Breast epithelium (tissue), 4 donors: ENCODE results near the gene MAP3K7CL. TPM values are rescaled to one million over a fixed set of nuclear protein-coding genes. Genes with fewer than 3 reads are reported as not detected.

Experiments
- DNase-seq, 2 donors: peaks; one replicate each; pipeline ENCODE4 v3.0.0-alpha.2; 2019; ENCODE audit warnings: low spot score in 2 of 2
- H3K27ac ChIP-seq, 2 donors: fragments of 200-600 bp; sonication (generic) in 1 of 2; one replicate each; pipeline ENCODE4 v1.5.1; 2016 to 2019; ENCODE audit warnings: mild to moderate bottlenecking in 1 of 2
- H3K27me3 ChIP-seq, 2 donors: fragments of 200-600 bp; sonication (generic) in 1 of 2; one replicate each; pipeline versions ENCODE4 v1.5.1 to v1.6.0; 2017 to 2019; ENCODE audit warnings: control low read depth in 1 of 2, mild to moderate bottlenecking in 1 of 2
- H3K36me3 ChIP-seq: fragments of 200-600 bp; one replicate; pipeline ENCODE4 v1.5.1; 2019
- H3K4me1 ChIP-seq, 2 donors: fragments of 200-600 bp; sonication (generic); one replicate each; pipeline ENCODE4 v1.5.1; 2016 to 2019; ENCODE audit warnings: control low read depth in 1 of 2
- H3K4me3 ChIP-seq, 3 donors: fragments of 200-600 bp; sonication (generic); 1 replicate in 2 of 3; 2 replicates in 1 of 3; pipeline ENCODE4 v1.5.1; 2016 to 2019; ENCODE audit warnings: mild to moderate bottlenecking in 3 of 3, moderate library complexity in 2 of 3
- H3K9me3 ChIP-seq, 2 donors: fragments of 200-600 bp; sonication (generic) in 1 of 2; one replicate each; pipeline ENCODE4 v1.5.1; 2016 to 2019; ENCODE audit warnings: control low read depth in 1 of 2
- CTCF ChIP-seq, 3 donors: fragments of 450-650 bp; IDR thresholded peaks; one replicate each; pipeline ENCODE4 v1.5.1; 2016 to 2017; ENCODE audit warnings: antibody characterized with exemption in 3 of 3, mild to moderate bottlenecking in 3 of 3, moderate library complexity in 3 of 3
- POLR2A ChIP-seq: fragments of 450-650 bp; IDR thresholded peaks from one replicate; pipeline ENCODE4 v1.6.1; 2016; ENCODE audit warnings: antibody characterized with exemption, mild to moderate bottlenecking, moderate library complexity
- POLR2AphosphoS5 ChIP-seq, 3 donors: sonication (generic); formaldehyde crosslinking; IDR thresholded peaks; one replicate each; pipeline ENCODE4 v1.6.1; 2017; ENCODE audit warnings: antibody characterized with exemption in 3 of 3
- intact Hi-C: fragments of 100-400 bp; cut with DNase I; formaldehyde crosslinking; loops from one replicate; pipeline ENCODE4 v1.15.1; 2023; ENCODE audit warnings: low total_unique reads
- total RNA-seq, 3 donors: library from RNA; depleted of rRNA; stranded (reverse); fragments of >200 nt; gene quantifications; one replicate each; pipeline ENCODE4 v1.1.0, GENCODE V29; 2016

The MAP3K7CL gene
- total RNA-seq, 3 donors from 2014 or later: 1.8 to 8.5 (median 7.5) TPM

- H3K27me3 ChIP-seq: no peaks in the 10 kb centered on the region
- H3K9me3 ChIP-seq: no peaks in the 10 kb centered on the region
- intact Hi-C loops: no loop called here
- peaks cover 0 to 4% of the 10 kb centered on the region in 2 donors for H3K4me1 ChIP-seq
- no peak overlapping the region for H3K4me3 ChIP-seq
- H3K36me3 ChIP-seq: no peaks in the 10 kb centered on the region
- no peak for DNase-seq
- H3K27ac ChIP-seq: peak overlapping the region; percentile 74 to 78
- TF ChIP-seq POLR2A: no peak
- no peak for TF ChIP-seq CTCF (IDR thresholded peaks at IDR 0.05)
- TF ChIP-seq POLR2AphosphoS5 (IDR thresholded peaks at IDR 0.05): no peak
Measured at GRCh38 chr21:29145354-29145782, 14.9 kb downstream of the MAP3K7CL start.

GRCh38 chr21:29145852-29146453 lies 15.5 kb downstream of the MAP3K7CL start:
- Histone ChIP-seq H3K9me3 (no peaks in the 10 kb centered on the region), H3K36me3 (no peaks in the 10 kb centered on the region), H3K27me3 (no peaks in the 10 kb centered on the region), H3K27ac (peak overlapping the region; percentile 74 to 78), H3K4me3 (no peak overlapping the region), H3K4me1 (peaks cover 0 to 4% of the 10 kb centered on the region in 2 donors)
- no peak for TF ChIP-seq POLR2A
- TF ChIP-seq POLR2AphosphoS5 (IDR thresholded peaks at IDR 0.05): peak in 1 of 3 donors; percentile 44
- peak in 1 of 2 donors; percentile 36 for DNase-seq
- intact Hi-C loops: no loop called here

- intact Hi-C loops: no loop called here
- TF ChIP-seq CTCF (IDR thresholded peaks at IDR 0.05) (no peak), POLR2A (no peak), POLR2AphosphoS5 (IDR thresholded peaks at IDR 0.05) (no peak)
- no peaks in the 10 kb centered on the region for H3K9me3 ChIP-seq
- H3K27me3 ChIP-seq: no peaks in the 10 kb centered on the region
- H3K4me1 ChIP-seq: peaks cover 0 to 4% of the 10 kb centered on the region in 2 donors
- peak overlapping the region; percentile 74 to 78 for H3K27ac ChIP-seq
- no peaks in the 10 kb centered on the region for H3K36me3 ChIP-seq
- no peak for DNase-seq
- H3K4me3 ChIP-seq: no peak overlapping the region
Measured at GRCh38 chr21:29146726-29147125, 16.3 kb downstream of the MAP3K7CL start.

DNA sequence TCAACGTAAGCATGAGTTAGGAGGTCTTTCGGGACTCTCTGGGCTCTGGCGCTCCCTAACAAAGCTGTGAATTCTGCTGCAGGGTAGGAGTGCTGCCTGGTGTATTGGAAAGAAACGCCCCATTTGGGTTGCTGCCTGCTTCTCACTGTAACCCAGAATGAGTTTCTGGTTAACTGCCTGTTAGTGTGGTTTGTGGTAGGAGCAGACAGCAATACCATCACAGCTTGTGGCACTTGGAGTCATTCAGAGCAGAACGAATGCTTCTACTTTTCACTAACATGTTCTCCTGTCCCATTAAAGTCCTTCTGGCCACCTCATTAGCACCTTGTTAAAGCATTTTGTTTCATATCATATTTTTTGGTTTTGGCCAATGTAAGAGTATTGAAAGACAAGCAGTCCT lies 18.1 kb downstream of the MAP3K7CL start:
- no peak for DNase-seq
- Histone ChIP-seq H3K27ac (peak overlapping the region in 1 of 2 donors; percentile 10), H3K4me3 (no peak overlapping the region), H3K27me3 (no peaks in the 10 kb centered on the region), H3K9me3 (no peaks in the 10 kb centered on the region), H3K36me3 (no peaks in the 10 kb centered on the region), H3K4me1 (peaks cover 0 to 4% of the 10 kb centered on the region in 2 donors)
- TF ChIP-seq CTCF (IDR thresholded peaks at IDR 0.05) (no peak), POLR2AphosphoS5 (IDR thresholded peaks at IDR 0.05) (no peak), POLR2A (no peak)
- intact Hi-C loops: no loop called here

GRCh38 chr21:29149808-29150425 lies 19.5 kb downstream of the MAP3K7CL start:
- H3K36me3 ChIP-seq: no peaks in the 10 kb centered on the region
- no peak overlapping the region for H3K4me3 ChIP-seq
- H3K27ac ChIP-seq: no peak overlapping the region
- no peak for TF ChIP-seq CTCF (IDR thresholded peaks at IDR 0.05)
- TF ChIP-seq POLR2A: no peak
- TF ChIP-seq POLR2AphosphoS5 (IDR thresholded peaks at IDR 0.05): no peak
- peaks cover 0 to 3% of the 10 kb centered on the region in 2 donors for H3K4me1 ChIP-seq
- H3K27me3 ChIP-seq: no peaks in the 10 kb centered on the region
- H3K9me3 ChIP-seq: no peaks in the 10 kb centered on the region
- intact Hi-C loops: loop anchor here (10.0 kb wide), 1 partner anchor 185 kb away; no protein-coding TSS in a partner anchor
- no peak for DNase-seq
